ENCODE data around the gene POLR2J. TPM values are rescaled to one million over a fixed set of nuclear protein-coding genes. Genes with fewer than 3 reads are reported as not detected.

POLR2J gene
- total RNA-seq, 1 experiment from 2014 or later = 70.0 TPM

- DNase-seq = no peak
- intact Hi-C loops (cut with micrococcal nuclease; ENCODE audit: unreplicated experiment) = loop anchor here (2.0 kb wide), 1 partner anchor 17 kb away; no protein-coding TSS in a partner anchor
- H3K4me3 ChIP-seq (ENCODE audit: low read depth, low read length) = peak overlapping the region; percentile 93
- Mint-ChIP-seq H3K27ac (ENCODE audit: unreplicated experiment) (peak overlapping the region; percentile 78), H3K9me3 (ENCODE audit: unreplicated experiment) (no peaks in the 10 kb centered on the region), H3K36me3 (ENCODE audit: insufficient read depth, unreplicated experiment) (peaks cover 5% of the 10 kb centered on the region), H3K4me3 (ENCODE audit: unreplicated experiment) (peak overlapping the region; percentile 78), H3K27me3 (ENCODE audit: insufficient read depth, unreplicated experiment) (no peaks in the 10 kb centered on the region), H3K4me1 (ENCODE audit: low read depth, unreplicated experiment) (peaks cover 16% of the 10 kb centered on the region)
- CTCF ChIA-PET = interaction anchor here (0.6 to 1.5 kb wide), 2 partner anchors 22 to 687 kb away, joined by 5 to 6 read pairs; no protein-coding TSS in a partner anchor
- H3K36me3 ChIP-seq (ENCODE audit: control insufficient read depth, insufficient read depth, low read length) = no peaks in the 10 kb centered on the region
- no peaks in the 10 kb centered on the region for H3K9me3 ChIP-seq
- peaks cover 22% of the 10 kb centered on the region for H3K4me1 ChIP-seq
- no peak for TF ChIP-seq CTCF (IDR thresholded peaks at IDR 0.05; ENCODE audit: insufficient read depth in 1 of 2, low read depth in 1 of 2, low read length in 1 of 2, severe bottlenecking in 1 of 2, unreplicated experiment in 1 of 2)
- POLR2A ChIA-PET = no interaction called here
- TSS peak; percentile 36 for BruUV-seq (replicated peaks)
- no peaks in the 10 kb centered on the region for H3K27me3 ChIP-seq (replicated peaks; ENCODE audit: control insufficient read depth, insufficient read depth, low read length)
Measured at GRCh38 chr7:102434039-102434486, 44.7 kb downstream of the POLR2J start.

GRCh38 chr7:102433219-102434038, 45.3 kb downstream of the POLR2J start, which contains the start of gene ORAI2:
TSS of gene ORAI2 (plus strand) at chr7:102433575. CDS start at chr7:102438957, 5,382 bp downstream.
- H3K36me3 Mint-ChIP-seq (ENCODE audit: insufficient read depth, unreplicated experiment) = peaks cover 5% of the 10 kb centered on the region
- TF ChIP-seq CTCF (IDR thresholded peaks at IDR 0.05; ENCODE audit: insufficient read depth in 1 of 2, low read depth in 1 of 2, low read length in 1 of 2, severe bottlenecking in 1 of 2, unreplicated experiment in 1 of 2) = no peak
- no TSS peak for BruUV-seq (replicated peaks)
- H3K36me3 ChIP-seq (ENCODE audit: control insufficient read depth, insufficient read depth, low read length) = no peaks in the 10 kb centered on the region
- H3K27me3 Mint-ChIP-seq (ENCODE audit: insufficient read depth, unreplicated experiment) = no peaks in the 10 kb centered on the region
- H3K4me3 ChIP-seq (ENCODE audit: low read depth, low read length) = peak within 1 kb of the TSS; percentile 93
- H3K27me3 ChIP-seq (replicated peaks; ENCODE audit: control insufficient read depth, insufficient read depth, low read length) = no peaks in the 10 kb centered on the region
- DNase-seq = peak; percentile 76 to 87
- ChIA-PET POLR2A (no interaction called here), CTCF (interaction anchor here (0.6 to 1.5 kb wide), 2 partner anchors 21 to 687 kb away, joined by 5 to 6 read pairs; no protein-coding TSS in a partner anchor)
- intact Hi-C loops (cut with micrococcal nuclease; ENCODE audit: unreplicated experiment) = loop anchor here (2.0 kb wide), 1 partner anchor 17 kb away; no protein-coding TSS in a partner anchor
- peaks cover 16% of the 10 kb centered on the region for H3K4me1 Mint-ChIP-seq (ENCODE audit: low read depth, unreplicated experiment)
- peak within 1 kb of the TSS; percentile 78 for H3K4me3 Mint-ChIP-seq (ENCODE audit: unreplicated experiment)
- H3K9me3 Mint-ChIP-seq (ENCODE audit: unreplicated experiment) = no peaks in the 10 kb centered on the region
- H3K4me1 ChIP-seq = peaks cover 22% of the 10 kb centered on the region
- H3K9me3 ChIP-seq = no peaks in the 10 kb centered on the region
- peak within 1 kb of the TSS; percentile 78 for H3K27ac Mint-ChIP-seq (ENCODE audit: unreplicated experiment)

- BruUV-seq (replicated peaks) = no TSS peak
- Mint-ChIP-seq H3K9me3 (ENCODE audit: unreplicated experiment) (no peaks in the 10 kb centered on the region), H3K27me3 (ENCODE audit: insufficient read depth, unreplicated experiment) (no peaks in the 10 kb centered on the region), H3K27ac (ENCODE audit: unreplicated experiment) (no peak overlapping the region), H3K36me3 (ENCODE audit: insufficient read depth, unreplicated experiment) (peaks cover 5% of the 10 kb centered on the region), H3K4me3 (ENCODE audit: unreplicated experiment) (peak overlapping the region; percentile 78), H3K4me1 (ENCODE audit: low read depth, unreplicated experiment) (peaks cover 16% of the 10 kb centered on the region)
- Histone ChIP-seq H3K36me3 (ENCODE audit: control insufficient read depth, insufficient read depth, low read length) (no peaks in the 10 kb centered on the region), H3K9me3 (no peaks in the 10 kb centered on the region), H3K27me3 (replicated peaks; ENCODE audit: control insufficient read depth, insufficient read depth, low read length) (no peaks in the 10 kb centered on the region), H3K4me3 (ENCODE audit: low read depth, low read length) (peak overlapping the region; percentile 93), H3K4me1 (peaks cover 22% of the 10 kb centered on the region)
- ChIA-PET POLR2A (no interaction called here), CTCF (interaction anchor here (1.5 kb wide), 1 partner anchor 20 kb away, joined by 6 read pairs; no protein-coding TSS in a partner anchor)
- intact Hi-C loops (cut with micrococcal nuclease; ENCODE audit: unreplicated experiment) = no loop called here
- DNase-seq = no peak
- no peak for TF ChIP-seq CTCF (IDR thresholded peaks at IDR 0.05; ENCODE audit: insufficient read depth in 1 of 2, low read depth in 1 of 2, low read length in 1 of 2, severe bottlenecking in 1 of 2, unreplicated experiment in 1 of 2)
Measured at GRCh38 chr7:102432442-102433218, 46.1 kb downstream of the POLR2J start.
